Tibial nerve (tissue), 4 donors: ENCODE measurements around the gene NDUFS7.

ENCODE experiments used
- EP300 ChIP-seq, 2 donors: sonication (generic); formaldehyde crosslinking; IDR thresholded peaks; one replicate each; pipeline ENCODE4 v1.6.1; 2017; ENCODE audit warnings: antibody characterized with exemption in 2 of 2, mild to moderate bottlenecking in 1 of 2
- POLR2A ChIP-seq, 2 donors: fragments of 450-650 bp; IDR thresholded peaks; one replicate each; pipeline ENCODE4 v1.6.1; 2017; ENCODE audit warnings: antibody characterized with exemption in 2 of 2, mild to moderate bottlenecking in 2 of 2, moderate library complexity in 2 of 2
- TF ChIP-seq, protein P1 (sequence below), 5 experiments: fragments of 200-600 bp in 3 of 5; fragments of 450-650 bp in 2 of 5; sonication (generic) in 3 of 5; IDR thresholded peaks; one replicate each; pipeline ENCODE4 v1.5.1; 2016 to 2019; ENCODE audit warnings: antibody characterized with exemption in 5 of 5, mild to moderate bottlenecking in 3 of 5, moderate library complexity in 2 of 5

DNA sequence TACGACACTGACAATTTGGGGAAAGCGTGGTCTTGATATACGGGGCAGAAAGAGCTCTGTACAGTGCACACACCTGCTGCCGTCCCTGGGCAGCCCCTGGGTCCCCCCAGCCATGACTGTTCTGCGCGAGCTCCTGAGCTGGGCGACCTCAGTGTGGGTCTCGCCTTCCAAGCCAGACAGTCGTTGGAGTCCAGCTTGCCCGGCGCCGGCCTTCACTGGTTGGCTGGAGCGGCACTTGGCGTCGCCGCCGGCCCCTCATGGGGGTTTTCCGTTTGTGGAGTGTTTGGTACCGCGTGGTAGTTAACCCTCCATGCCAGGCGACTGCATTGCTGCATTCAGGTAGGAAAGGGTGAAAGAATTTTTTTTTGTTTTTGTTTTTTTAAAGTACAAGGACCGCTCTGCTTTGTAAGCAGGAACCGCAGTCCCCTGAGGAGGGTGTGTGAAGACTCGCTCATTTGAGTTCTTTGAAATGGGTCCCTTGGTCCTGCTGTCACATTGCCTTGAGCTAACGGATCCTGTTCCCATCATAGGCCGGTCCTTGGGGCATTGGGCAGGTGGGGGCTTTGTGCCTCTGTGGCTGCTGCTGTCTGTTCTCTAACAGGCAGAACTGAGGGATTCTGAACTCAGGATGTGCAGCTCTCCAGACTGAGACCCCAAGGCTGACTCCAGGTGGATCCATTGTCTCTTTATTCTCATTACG, 43.7 kb downstream of the NDUFS7 start:
- TF ChIP-seq, protein P1, sequence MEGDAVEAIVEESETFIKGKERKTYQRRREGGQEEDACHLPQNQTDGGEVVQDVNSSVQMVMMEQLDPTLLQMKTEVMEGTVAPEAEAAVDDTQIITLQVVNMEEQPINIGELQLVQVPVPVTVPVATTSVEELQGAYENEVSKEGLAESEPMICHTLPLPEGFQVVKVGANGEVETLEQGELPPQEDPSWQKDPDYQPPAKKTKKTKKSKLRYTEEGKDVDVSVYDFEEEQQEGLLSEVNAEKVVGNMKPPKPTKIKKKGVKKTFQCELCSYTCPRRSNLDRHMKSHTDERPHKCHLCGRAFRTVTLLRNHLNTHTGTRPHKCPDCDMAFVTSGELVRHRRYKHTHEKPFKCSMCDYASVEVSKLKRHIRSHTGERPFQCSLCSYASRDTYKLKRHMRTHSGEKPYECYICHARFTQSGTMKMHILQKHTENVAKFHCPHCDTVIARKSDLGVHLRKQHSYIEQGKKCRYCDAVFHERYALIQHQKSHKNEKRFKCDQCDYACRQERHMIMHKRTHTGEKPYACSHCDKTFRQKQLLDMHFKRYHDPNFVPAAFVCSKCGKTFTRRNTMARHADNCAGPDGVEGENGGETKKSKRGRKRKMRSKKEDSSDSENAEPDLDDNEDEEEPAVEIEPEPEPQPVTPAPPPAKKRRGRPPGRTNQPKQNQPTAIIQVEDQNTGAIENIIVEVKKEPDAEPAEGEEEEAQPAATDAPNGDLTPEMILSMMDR (IDR thresholded peaks at IDR 0.05) = no peak
- no peak for TF ChIP-seq POLR2A (IDR thresholded peaks at IDR 0.05)
- no peak for TF ChIP-seq EP300 (IDR thresholded peaks at IDR 0.05)
